ENCODE measurements around the gene MYO1D. TPM values are rescaled to one million over a fixed set of nuclear protein-coding genes. Genes with fewer than 3 reads are reported as not detected.

Gene MYO1D
- total RNA-seq, 1 experiment from 2014 or later: 23.5 TPM

DNA sequence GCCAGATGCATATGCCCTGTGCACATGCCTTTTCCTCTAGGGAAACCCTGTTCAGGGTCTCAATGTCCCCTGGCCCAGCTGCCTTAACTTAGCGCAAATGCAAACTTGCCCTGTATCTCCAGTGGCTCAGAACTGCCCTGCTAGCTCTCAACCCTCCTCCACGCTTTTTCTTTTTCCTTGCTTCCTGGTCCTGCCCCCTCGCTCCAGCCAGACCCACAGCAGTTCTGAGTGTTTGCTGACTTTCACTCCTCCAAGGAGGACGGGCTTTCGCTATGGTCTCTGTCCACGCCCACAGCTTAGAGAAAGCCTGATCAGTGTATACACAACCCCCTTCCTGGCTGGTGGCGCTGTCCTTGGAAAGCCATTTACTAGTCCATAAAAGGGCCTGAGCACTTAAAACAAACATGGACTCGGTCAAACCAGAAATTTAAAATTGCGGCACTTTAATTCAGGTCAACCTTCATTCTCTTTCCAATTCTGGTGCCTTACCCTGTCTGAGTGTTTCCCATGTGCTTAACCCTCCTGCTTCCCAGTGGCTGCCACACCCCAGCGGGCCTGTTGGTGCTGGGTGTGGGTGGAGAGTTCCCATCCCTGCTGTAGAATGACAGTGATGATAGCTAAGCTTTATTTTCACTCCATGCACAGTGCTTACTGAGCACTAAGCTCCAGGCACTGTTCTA is 35.4 kb upstream of the MYO1D start:
- Histone ChIP-seq H3K27me3 (ENCODE audit: low read length) (no peaks in the 10 kb centered on the region), H3K9me2 (replicated peaks; ENCODE audit: low read length) (no peaks in the 10 kb centered on the region), H3F3A (ENCODE audit: low read length, unreplicated experiment) (no peaks in the 10 kb centered on the region), H3K36me3 (ENCODE audit: low read depth, low read length) (no peaks in the 10 kb centered on the region), H3K79me2 (ENCODE audit: low read length) (no peaks in the 10 kb centered on the region), H3K4me1 (ENCODE audit: insufficient read depth, low read length) (peaks cover 12% of the 10 kb centered on the region), H3K9me3 (ENCODE audit: low read length) (no peaks in the 10 kb centered on the region), H2AFZ (ENCODE audit: low read length) (peak overlapping the region; percentile 81), H3K4me3 (ENCODE audit: low read length) (peak overlapping the region; percentile 36; the same call in 1 of the 2 replicates), H3K4me2 (ENCODE audit: low read length) (peak overlapping the region; percentile 72), H4K20me1 (ENCODE audit: low read length) (no peaks in the 10 kb centered on the region), H3K27ac (ENCODE audit: low read length) (no peak overlapping the region), H3K9ac (ENCODE audit: low read length) (no peak overlapping the region)
- CTCF ChIA-PET: interaction anchor here (1.2 kb wide), 1 partner anchor 86 kb away, joined by 7 read pairs; no protein-coding TSS in a partner anchor
- BruUV-seq (replicated peaks): no TSS peak
- intact Hi-C loops (cut with micrococcal nuclease): loop anchor here (1.0 kb wide), 1 partner anchor 19 kb away; no protein-coding TSS in a partner anchor
- no peak for TF ChIP-seq EZH2phosphoT487 (IDR thresholded peaks at IDR 0.05; ENCODE audit: borderline replicate concordance, low read length)
- TF ChIP-seq, protein P1, sequence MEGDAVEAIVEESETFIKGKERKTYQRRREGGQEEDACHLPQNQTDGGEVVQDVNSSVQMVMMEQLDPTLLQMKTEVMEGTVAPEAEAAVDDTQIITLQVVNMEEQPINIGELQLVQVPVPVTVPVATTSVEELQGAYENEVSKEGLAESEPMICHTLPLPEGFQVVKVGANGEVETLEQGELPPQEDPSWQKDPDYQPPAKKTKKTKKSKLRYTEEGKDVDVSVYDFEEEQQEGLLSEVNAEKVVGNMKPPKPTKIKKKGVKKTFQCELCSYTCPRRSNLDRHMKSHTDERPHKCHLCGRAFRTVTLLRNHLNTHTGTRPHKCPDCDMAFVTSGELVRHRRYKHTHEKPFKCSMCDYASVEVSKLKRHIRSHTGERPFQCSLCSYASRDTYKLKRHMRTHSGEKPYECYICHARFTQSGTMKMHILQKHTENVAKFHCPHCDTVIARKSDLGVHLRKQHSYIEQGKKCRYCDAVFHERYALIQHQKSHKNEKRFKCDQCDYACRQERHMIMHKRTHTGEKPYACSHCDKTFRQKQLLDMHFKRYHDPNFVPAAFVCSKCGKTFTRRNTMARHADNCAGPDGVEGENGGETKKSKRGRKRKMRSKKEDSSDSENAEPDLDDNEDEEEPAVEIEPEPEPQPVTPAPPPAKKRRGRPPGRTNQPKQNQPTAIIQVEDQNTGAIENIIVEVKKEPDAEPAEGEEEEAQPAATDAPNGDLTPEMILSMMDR (conservative IDR thresholded peaks at IDR 0.05; ENCODE audit: low read depth, low read length): peak; percentile 32; the same call in 1 of the 2 replicates
- TF ChIP-seq EZH2 (IDR thresholded peaks at IDR 0.05; ENCODE audit: low read length, unreplicated experiment): no peak
- POLR2A ChIA-PET (ENCODE audit: unreplicated experiment): interaction anchor here (0.6 to 1.0 kb wide), 2 partner anchors 35 to 119 kb away, joined by 3 to 6 read pairs; partner anchors contain the start of gene MYO1D
- DNase-seq (peak; percentile 72), ATAC-seq (peak; percentile 98)

DNA sequence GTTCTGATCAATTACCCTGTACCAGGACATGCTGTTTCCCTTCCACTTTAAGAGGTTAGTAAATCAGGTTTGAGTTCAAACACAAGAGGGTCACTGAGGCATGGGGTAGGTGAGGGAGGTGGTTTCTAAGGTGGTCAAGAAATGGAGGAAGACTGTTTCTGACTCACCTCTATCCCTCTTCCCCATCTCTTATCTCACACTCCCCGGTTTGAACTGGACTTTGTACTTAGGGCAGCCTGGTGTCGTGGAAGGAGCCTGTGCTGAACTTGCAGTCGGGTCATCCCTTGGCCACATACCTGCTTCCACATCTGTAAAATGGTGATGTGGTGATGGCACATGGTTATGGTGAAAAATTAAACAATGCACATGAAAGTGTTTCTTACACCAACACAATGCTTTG is 33.8 kb upstream of the MYO1D start:
- BruUV-seq (replicated peaks): no TSS peak
- H3K9ac ChIP-seq (ENCODE audit: low read length): no peak overlapping the region
- no peaks in the 10 kb centered on the region for H3K27me3 ChIP-seq (ENCODE audit: low read length)
- no peak overlapping the region for H3K4me2 ChIP-seq (ENCODE audit: low read length)
- no peak overlapping the region for H3K4me3 ChIP-seq (ENCODE audit: low read length)
- peaks cover 12% of the 10 kb centered on the region for H3K4me1 ChIP-seq (ENCODE audit: insufficient read depth, low read length)
- DNase-seq: no peak
- no peaks in the 10 kb centered on the region for H3K9me2 ChIP-seq (replicated peaks; ENCODE audit: low read length)
- intact Hi-C loops (cut with micrococcal nuclease): loop anchor here (1.0 kb wide), 2 partner anchors 33 to 127 kb away; partner anchors contain the start of gene MYO1D
- ATAC-seq: no peak
- no peaks in the 10 kb centered on the region for H4K20me1 ChIP-seq (ENCODE audit: low read length)
- no peaks in the 10 kb centered on the region for H3F3A ChIP-seq (ENCODE audit: low read length, unreplicated experiment)
- no peak overlapping the region for H3K27ac ChIP-seq (ENCODE audit: low read length)
- no peak overlapping the region for H2AFZ ChIP-seq (ENCODE audit: low read length)
- H3K36me3 ChIP-seq (ENCODE audit: low read depth, low read length): no peaks in the 10 kb centered on the region
- POLR2A ChIA-PET (ENCODE audit: unreplicated experiment): no interaction called here
- H3K79me2 ChIP-seq (ENCODE audit: low read length): no peaks in the 10 kb centered on the region
- TF ChIP-seq EZH2phosphoT487 (IDR thresholded peaks at IDR 0.05; ENCODE audit: borderline replicate concordance, low read length) (no peak), EZH2 (IDR thresholded peaks at IDR 0.05; ENCODE audit: low read length, unreplicated experiment) (no peak)
- TF ChIP-seq, protein P1 (conservative IDR thresholded peaks at IDR 0.05; ENCODE audit: low read depth, low read length): no peak
- H3K9me3 ChIP-seq (ENCODE audit: low read length): no peaks in the 10 kb centered on the region
- CTCF ChIA-PET: interaction anchor here (1.3 kb wide), 1 partner anchor 33 kb away, joined by 6 read pairs; the partner anchor contains the start of gene MYO1D
